Bronchial epithelial cell (primary cell): ENCODE results near the gene ETV5. TPM values are rescaled to one million over a fixed set of nuclear protein-coding genes. Genes with fewer than 3 reads are reported as not detected.
"Not testable (repeated sequence)": the region's sequence is repeated elsewhere in the genome, so short reads cannot be mapped to it uniquely, and the experiment has no call there.

ENCODE experiments used
- DNase-seq: peaks from one replicate; pipeline ENCODE4 v3.0.0-alpha.2; 2010; ENCODE audit warnings: low read depth
- FAIRE-seq: peaks from 2 replicates; lab custom pipeline; 2011; peaks lifted over from hg19 to GRCh38; lab: Jason Lieb, UNC
- H3K27me3 ChIP-seq: 2 replicates; pipeline ENCODE4 v1.5.1; 2011; ENCODE audit warnings: low read length; ENCODE audit not compliant: control insufficient read depth, insufficient read depth
- H3K36me3 ChIP-seq: 2 replicates; pipeline ENCODE4 v1.5.1; 2011; ENCODE audit warnings: low read length; ENCODE audit not compliant: control insufficient read depth, insufficient read depth
- H3K4me3 ChIP-seq: 2 replicates; pipeline ENCODE4 v1.5.1; 2011; ENCODE audit warnings: mild to moderate bottlenecking, low read depth, low read length, control low read depth
- CTCF ChIP-seq: IDR thresholded peaks from 2 replicates; pipeline ENCODE4 v1.5.1; 2011; ENCODE audit warnings: mild to moderate bottlenecking, moderate library complexity, low read length, control low read depth, inconsistent platforms; ENCODE audit not compliant: insufficient read depth, severe bottlenecking
- total RNA-seq: library from RNA; depleted of rRNA; stranded (reverse); fragments of >200 nt; gene quantifications from 2 replicates; pipeline ENCODE4 v1.2.1, GENCODE V29; 2014

ETV5 gene
- total RNA-seq, 1 donor from 2014 or later = 12.9 TPM

- no peaks in the 10 kb centered on the region for H3K27me3 ChIP-seq
- no peak overlapping the region for H3K4me3 ChIP-seq
- DNase-seq (no peak), FAIRE-seq (peak; percentile 75)
- H3K36me3 ChIP-seq = no peaks in the 10 kb centered on the region
- no peak for TF ChIP-seq CTCF
Observed at GRCh38 chr3:186025161-186025560, 83.7 kb downstream of the ETV5 start.

- Histone ChIP-seq H3K36me3 (no peaks in the 10 kb centered on the region), H3K4me3 (no peak overlapping the region), H3K27me3 (no peaks in the 10 kb centered on the region)
- TF ChIP-seq CTCF = no peak
- FAIRE-seq (no peak), DNase-seq (no peak)
Observed at GRCh38 chr3:186024210-186024609, 84.7 kb downstream of the ETV5 start.

- no peaks in the 10 kb centered on the region for H3K27me3 ChIP-seq
- TF ChIP-seq CTCF = no peak
- FAIRE-seq = no peak
- no peaks in the 10 kb centered on the region for H3K36me3 ChIP-seq
- H3K4me3 ChIP-seq = no peak overlapping the region
- DNase-seq = no peak
Observed at GRCh38 chr3:186022931-186023330, 86.0 kb downstream of the ETV5 start.

- Histone ChIP-seq H3K36me3 (no peaks in the 10 kb centered on the region), H3K4me3 (no peak overlapping the region), H3K27me3 (no peaks in the 10 kb centered on the region)
- FAIRE-seq = no peak
- peak; percentile 50 for DNase-seq
- TF ChIP-seq CTCF = no peak
Observed at GRCh38 chr3:186021673-186022362, 87.1 kb downstream of the ETV5 start.

- not testable (repeated sequence) for DNase-seq, FAIRE-seq, H3K36me3 ChIP-seq, H3K27me3 ChIP-seq, H3K4me3 ChIP-seq
Observed at GRCh38 chr3:186021250-186021649, 87.6 kb downstream of the ETV5 start.

- not testable (repeated sequence) for FAIRE-seq, H3K27me3 ChIP-seq
Observed at GRCh38 chr3:186019288-186019687, 89.6 kb downstream of the ETV5 start.

GRCh38 chr3:186014866-186015265 lies 94.0 kb downstream of the ETV5 start:
- peaks cover 1% of the 10 kb centered on the region for H3K27me3 ChIP-seq

More at GRCh38 chr3:186019288-186019687, 89.6 kb downstream of the ETV5 start:
- not testable (repeated sequence) for H3K36me3 ChIP-seq, DNase-seq, H3K4me3 ChIP-seq

More at GRCh38 chr3:186014866-186015265, 94.0 kb downstream of the ETV5 start:
- FAIRE-seq = no peak
- Histone ChIP-seq H3K4me3 (no peak overlapping the region), H3K36me3 (no peaks in the 10 kb centered on the region)
- no peak for DNase-seq
- no peak for TF ChIP-seq CTCF
